T-helper 9 cell (primary cell): ENCODE data around the gene ZDHHC4.

Experiments
- DNase-seq: peaks from one replicate; pipeline ENCODE4 v3.0.0-alpha.2; 2020

The ZDHHC4 gene

GRCh38 chr7:6636741-6637543 lies 59.7 kb downstream of the ZDHHC4 start, which contains the start of gene ZNF316:
TSS of gene ZNF316 (plus strand) at chr7:6637318. CDS start at chr7:6642410, 5,092 bp downstream.
- DNase-seq: peak; percentile 53

GRCh38 chr7:6637544-6638229 lies 60.4 kb downstream of the ZDHHC4 start:
- peak; percentile 44 for DNase-seq
